HG02870 (cell line): ENCODE results near the gene BTBD17.
"Not testable (repeated sequence)": the region's sequence is repeated elsewhere in the genome, so short reads cannot be mapped to it uniquely, and the experiment has no call there.

Source experiments
- ATAC-seq: cut with Tn5 transposase; IDR thresholded peaks from one replicate; pipeline ENCODE4 v1.9.1; 2021; ENCODE audit warnings: mild to moderate bottlenecking, moderate library complexity; ENCODE audit not compliant: unreplicated experiment

The BTBD17 gene, protein sequence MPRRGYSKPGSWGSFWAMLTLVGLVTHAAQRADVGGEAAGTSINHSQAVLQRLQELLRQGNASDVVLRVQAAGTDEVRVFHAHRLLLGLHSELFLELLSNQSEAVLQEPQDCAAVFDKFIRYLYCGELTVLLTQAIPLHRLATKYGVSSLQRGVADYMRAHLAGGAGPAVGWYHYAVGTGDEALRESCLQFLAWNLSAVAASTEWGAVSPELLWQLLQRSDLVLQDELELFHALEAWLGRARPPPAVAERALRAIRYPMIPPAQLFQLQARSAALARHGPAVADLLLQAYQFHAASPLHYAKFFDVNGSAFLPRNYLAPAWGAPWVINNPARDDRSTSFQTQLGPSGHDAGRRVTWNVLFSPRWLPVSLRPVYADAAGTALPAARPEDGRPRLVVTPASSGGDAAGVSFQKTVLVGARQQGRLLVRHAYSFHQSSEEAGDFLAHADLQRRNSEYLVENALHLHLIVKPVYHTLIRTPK

GRCh38 chr17:74361230-74362068 is at the start of gene BTBD17:
BTBD17 (minus strand) TSS chr17:74361868; CDS start chr17:74361819, 49 bp downstream.
- ATAC-seq: no peak

- no peak for ATAC-seq
Measured at GRCh38 chr17:74410001-74410443, 48.4 kb upstream of the BTBD17 start.

- no peak for ATAC-seq
Measured at GRCh38 chr17:74408815-74409214, 47.1 kb upstream of the BTBD17 start.

DNA sequence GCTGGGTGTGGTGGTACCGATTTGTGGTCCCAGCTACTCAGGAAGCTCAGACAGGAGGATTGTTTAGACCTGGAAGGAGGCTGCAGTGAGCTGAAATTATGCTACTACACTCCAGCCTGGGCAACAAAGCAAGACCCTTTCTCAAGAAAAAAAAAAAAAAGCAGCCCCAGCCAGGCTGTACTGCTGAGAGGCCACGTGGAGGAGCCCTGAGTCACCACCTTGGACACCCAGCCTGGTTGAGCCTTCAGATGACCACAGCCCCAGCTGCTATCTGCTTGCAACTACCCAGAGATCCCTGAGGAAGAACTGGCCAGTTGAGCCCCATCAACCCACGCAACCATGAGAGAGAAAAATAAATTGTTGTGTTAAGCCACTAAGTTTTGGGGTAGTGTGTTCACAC is 46.6 kb upstream of the BTBD17 start:
- ATAC-seq: no peak

DNA sequence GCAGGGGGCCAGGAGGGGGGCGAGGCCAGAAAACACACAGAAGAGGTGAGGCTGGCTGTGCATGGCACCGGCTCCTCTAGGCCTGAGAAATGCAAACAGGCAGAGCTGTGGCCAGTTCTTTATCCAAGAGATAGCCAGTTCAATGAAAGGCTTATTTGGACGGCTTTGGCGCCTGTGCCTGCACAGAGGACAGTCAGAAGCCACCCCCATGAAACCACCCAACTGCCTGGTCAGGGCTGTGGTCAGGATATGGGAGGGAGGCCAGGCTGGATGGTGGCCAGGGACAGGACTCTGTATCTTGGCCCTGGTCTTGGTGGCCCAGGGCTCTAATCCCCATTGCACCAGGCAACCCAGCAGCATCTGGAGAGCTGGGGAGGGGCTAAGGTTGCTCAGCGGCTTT is 45.7 kb upstream of the BTBD17 start:
- no peak for ATAC-seq

- ATAC-seq: not testable (repeated sequence)
Measured at GRCh38 chr17:74405311-74405710, 43.6 kb upstream of the BTBD17 start.

DNA sequence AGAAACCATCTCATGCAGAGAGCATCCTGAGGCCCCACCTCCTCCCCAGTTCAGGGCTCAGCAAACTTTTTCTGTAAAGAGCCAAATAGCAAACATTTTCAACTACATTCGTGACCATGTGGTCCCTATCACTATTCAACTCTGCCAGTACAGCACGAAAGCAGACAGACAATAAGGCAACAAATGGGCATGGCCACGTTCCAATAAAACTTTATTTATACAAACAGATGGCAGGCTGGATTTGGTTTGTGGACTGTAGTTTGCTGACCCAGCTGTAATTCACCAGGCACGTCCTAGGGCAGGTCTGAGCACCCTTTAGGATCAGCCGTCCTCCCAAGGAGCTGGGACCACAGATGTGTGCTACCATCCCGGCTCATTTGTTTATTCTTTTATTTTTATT is 43.1 kb upstream of the BTBD17 start:
- no peak for ATAC-seq

DNA sequence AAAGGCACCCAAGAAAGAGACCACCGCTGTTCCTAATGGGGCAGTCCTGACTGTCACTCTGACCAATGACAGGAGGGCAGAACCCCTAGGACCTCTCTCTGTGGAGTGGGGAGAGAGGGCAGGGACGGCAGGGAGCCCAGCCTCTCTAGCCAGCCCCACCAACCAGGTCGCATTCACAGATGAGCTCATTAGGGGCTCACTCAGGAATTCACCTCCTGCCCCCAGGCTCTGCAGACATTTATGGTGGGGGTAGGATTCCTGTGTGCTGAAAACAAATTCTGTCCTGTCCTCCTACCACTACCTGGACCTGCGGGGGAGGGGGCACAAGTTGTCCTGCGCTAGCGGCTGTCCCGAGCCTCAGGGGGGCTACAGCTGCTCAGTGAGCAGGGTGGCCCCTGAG is 42.5 kb upstream of the BTBD17 start:
- ATAC-seq: no peak

GRCh38 chr17:74403512-74404137 is 42.0 kb upstream of the BTBD17 start:
- no peak for ATAC-seq

DNA sequence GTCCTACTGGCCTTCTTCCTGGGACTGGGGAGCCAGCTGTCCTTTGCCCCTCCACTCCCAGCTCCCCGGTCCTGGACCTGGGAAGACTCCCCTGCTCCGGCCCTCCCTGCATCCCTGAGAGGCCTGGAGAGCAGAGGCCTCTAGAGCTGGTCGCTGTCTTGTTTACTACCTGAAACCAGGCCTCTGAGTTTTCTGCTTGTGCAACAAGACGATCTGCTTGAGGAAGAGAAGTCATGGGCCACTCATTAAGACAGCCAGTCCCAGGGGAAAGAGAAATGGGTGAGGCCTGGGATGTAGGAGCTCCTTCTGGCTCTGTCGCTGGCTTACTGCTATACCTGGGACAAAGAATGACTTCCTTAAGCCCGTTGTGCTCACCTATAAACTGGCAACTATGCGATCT is 40.4 kb upstream of the BTBD17 start:
- no peak for ATAC-seq

- no peak for ATAC-seq
Measured at GRCh38 chr17:74396567-74396966, 34.9 kb upstream of the BTBD17 start.

DNA sequence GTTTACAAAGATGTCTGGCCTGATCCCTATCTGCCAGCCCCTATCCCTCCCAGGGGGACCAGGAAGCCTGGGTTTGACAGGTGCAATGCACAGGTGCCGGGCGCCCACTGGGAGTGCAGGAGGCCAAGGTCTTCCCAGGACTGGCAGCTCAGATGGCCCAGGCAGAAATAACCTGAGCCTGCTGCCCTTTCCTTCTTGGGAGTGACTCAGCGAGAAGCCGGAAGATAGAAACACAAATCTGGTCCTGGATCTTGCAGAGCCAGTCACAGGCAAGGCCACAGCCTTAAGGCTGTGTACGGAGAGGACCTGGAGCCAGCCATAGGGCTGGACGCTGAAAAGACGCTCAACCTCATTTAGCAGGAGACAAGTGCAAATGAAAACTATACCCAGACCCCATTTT is 33.3 kb upstream of the BTBD17 start:
- no peak for ATAC-seq

GRCh38 chr17:74394275-74394950 is 32.7 kb upstream of the BTBD17 start:
- no peak for ATAC-seq

- ATAC-seq: no peak
Measured at GRCh38 chr17:74393346-74393942, 31.8 kb upstream of the BTBD17 start.

DNA sequence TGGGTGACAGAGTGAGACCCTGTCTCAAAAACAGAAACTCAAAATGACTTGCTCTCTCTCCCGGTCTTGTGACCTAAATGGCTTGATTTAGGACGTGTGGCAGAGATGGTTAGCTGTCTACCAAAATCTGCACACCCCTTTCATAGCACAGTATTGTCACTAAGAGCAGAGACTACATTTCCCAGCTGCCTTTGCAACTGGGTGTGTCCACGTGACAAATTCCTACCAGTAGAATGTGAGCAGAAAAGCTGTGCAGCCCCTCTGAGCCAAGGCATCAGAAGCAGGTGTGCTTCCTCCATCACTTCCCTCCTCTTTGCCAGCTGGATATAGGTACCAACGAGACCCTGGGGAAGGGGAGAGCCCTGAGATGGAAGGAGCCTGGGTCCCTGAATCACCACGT is 31.2 kb upstream of the BTBD17 start:
- no peak for ATAC-seq

DNA sequence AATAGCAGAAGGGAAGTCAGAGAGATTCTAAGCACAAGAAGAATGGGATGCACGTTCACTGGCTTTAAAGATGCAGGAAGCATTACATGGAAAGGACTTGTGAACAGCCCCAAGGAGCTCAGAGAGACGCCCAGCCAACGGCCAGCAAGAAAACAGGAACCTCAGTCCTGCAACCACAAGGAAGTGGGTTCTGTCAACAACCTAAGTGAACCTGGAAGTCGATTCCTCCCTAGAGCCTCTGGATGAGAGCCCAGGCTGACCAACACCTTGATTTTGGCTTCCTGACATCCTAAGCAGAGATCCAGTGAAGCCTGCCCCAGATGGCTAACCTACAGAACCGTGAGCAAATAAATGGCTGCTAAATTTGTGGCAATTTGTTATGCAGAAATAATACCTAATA is 30.1 kb upstream of the BTBD17 start:
- ATAC-seq: no peak

DNA sequence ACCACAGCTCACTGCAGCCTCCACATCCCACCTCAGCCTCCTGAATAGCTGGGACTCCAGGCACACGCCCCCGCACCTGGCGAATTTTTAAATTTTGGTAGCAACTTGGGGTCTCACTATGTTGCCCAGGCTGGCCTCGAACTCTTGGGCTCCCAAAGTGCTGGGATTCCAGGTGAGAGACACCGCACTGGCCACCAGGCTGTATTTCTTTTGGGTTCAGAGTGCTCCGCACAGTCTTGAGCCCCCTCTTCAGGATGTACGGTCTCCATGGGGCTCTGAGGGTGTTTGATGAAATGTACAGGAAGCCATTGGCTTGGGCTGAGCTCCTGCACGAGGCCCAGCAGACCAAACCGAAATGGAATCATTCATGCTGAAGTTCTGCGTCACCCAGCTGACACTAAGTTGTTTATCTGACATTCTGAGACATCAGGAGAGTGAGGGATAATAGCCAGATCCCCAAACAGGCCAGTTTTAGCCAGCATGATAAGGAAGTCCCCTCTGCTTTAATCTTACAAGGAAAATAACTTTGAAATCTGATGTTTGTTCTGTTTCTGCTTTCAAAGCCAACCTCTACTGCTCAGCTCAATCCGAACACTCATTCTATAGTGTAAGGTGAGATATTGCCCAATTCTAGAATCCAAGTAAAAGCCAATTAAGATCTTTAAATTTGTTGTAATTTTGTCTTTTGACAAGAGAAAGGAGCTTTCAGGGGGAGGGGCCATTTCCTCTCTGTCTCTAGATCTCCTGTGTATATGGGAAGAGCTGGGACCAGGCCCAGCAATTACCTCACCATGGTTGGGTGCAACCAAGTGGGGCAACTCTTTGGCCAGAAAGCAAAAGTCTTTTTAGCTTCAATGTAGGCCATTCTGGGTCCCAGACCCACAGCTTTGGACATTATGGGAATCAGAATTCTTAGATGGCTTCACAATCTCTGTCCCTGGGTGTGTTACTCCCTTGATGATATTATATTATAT is 29.3 kb upstream of the BTBD17 start:
- no peak for ATAC-seq

- no peak for ATAC-seq
Measured at GRCh38 chr17:74389937-74390679, 28.4 kb upstream of the BTBD17 start.
